Progenitor cell of endocrine pancreas (in vitro differentiated cells): Measurements from ENCODE around the gene WWC2. TPM values are rescaled to one million over a fixed set of nuclear protein-coding genes. Genes with fewer than 3 reads are reported as not detected.

Experiments used
- DNase-seq: peaks from one replicate; pipeline ENCODE4 v3.0.0; 2021; ENCODE audit warnings: low spot score; ENCODE audit not compliant: unreplicated experiment
- H3K27ac Mint-ChIP-seq: 2 replicates; pipeline ENCODE4 v1.8.0; 2021; ENCODE audit warnings: mild to moderate bottlenecking, moderate library complexity, mixed read lengths
- H3K27me3 Mint-ChIP-seq: 2 replicates; pipeline ENCODE4 v1.8.0; 2021; ENCODE audit warnings: mixed read lengths
- H3K36me3 Mint-ChIP-seq: 2 replicates; pipeline ENCODE4 v1.8.0; 2022; ENCODE audit warnings: mixed read lengths; ENCODE audit not compliant: insufficient read depth
- H3K4me1 Mint-ChIP-seq: 2 replicates; pipeline ENCODE4 v1.8.0; 2021; ENCODE audit warnings: low read depth, mixed read lengths
- H3K4me3 Mint-ChIP-seq: 2 replicates; pipeline ENCODE4 v1.8.0; 2021; ENCODE audit warnings: low read depth, mild to moderate bottlenecking, moderate library complexity, mixed read lengths
- H3K9me3 Mint-ChIP-seq: 2 replicates; pipeline ENCODE4 v1.8.0; 2021; ENCODE audit warnings: low read depth, mixed read lengths
- total RNA-seq: library from RNA; stranded (reverse); gene quantifications from 2 replicates; pipeline ENCODE4 v1.2.1, GENCODE V29; 2021
- TF ChIP-seq, protein P1 (sequence below): fragments of 200-600 bp; sonication (generic); IDR thresholded peaks from one replicate; pipeline ENCODE4 v1.5.0; 2021; ENCODE audit warnings: antibody characterized with exemption, mild to moderate bottlenecking; ENCODE audit not compliant: unreplicated experiment

Gene WWC2
- total RNA-seq, 1 donor from 2014 or later = 57.0 TPM

DNA sequence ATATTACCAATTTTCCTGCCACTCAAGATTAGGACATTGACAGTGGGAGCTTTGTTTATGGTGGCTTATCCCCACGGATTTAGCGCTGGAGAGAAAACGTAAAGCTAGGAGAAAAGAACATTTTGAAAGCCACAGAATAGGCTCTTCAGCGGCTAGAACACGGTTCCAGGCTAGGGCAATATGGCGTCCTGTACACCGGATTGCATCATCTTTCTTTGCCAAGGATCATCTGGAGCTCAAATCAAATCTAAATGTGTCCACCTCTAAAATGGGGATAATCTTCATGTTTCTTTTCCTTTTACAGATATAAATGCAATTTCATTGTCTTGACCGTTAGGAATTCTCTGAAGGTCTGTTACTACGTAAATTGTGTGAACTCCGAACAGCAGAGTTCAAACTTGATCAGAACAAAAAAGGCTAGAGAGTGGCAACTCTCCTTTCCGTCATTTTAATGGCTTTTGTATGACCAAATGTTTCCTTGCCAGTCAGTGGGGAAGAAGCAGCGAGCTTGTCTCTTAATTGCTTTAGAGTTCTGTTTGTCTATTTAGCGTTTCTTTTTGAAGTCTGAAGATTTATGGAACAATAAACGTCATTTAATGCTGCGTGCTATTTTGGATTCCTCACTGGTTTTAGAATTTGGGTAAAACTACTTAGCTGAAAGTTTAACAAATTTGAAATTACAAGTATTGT is 2.6 kb upstream of the WWC2 start:
- H3K27ac Mint-ChIP-seq = peak overlapping the region; percentile 41
- no peak for DNase-seq
- no peaks in the 10 kb centered on the region for H3K36me3 Mint-ChIP-seq
- H3K27me3 Mint-ChIP-seq = peaks cover 22% of the 10 kb centered on the region
- H3K4me3 Mint-ChIP-seq = peak overlapping the region; percentile 72
- peaks cover 24% of the 10 kb centered on the region for H3K4me1 Mint-ChIP-seq
- no peaks in the 10 kb centered on the region for H3K9me3 Mint-ChIP-seq
- TF ChIP-seq, protein P1, sequence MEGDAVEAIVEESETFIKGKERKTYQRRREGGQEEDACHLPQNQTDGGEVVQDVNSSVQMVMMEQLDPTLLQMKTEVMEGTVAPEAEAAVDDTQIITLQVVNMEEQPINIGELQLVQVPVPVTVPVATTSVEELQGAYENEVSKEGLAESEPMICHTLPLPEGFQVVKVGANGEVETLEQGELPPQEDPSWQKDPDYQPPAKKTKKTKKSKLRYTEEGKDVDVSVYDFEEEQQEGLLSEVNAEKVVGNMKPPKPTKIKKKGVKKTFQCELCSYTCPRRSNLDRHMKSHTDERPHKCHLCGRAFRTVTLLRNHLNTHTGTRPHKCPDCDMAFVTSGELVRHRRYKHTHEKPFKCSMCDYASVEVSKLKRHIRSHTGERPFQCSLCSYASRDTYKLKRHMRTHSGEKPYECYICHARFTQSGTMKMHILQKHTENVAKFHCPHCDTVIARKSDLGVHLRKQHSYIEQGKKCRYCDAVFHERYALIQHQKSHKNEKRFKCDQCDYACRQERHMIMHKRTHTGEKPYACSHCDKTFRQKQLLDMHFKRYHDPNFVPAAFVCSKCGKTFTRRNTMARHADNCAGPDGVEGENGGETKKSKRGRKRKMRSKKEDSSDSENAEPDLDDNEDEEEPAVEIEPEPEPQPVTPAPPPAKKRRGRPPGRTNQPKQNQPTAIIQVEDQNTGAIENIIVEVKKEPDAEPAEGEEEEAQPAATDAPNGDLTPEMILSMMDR = no peak

DNA sequence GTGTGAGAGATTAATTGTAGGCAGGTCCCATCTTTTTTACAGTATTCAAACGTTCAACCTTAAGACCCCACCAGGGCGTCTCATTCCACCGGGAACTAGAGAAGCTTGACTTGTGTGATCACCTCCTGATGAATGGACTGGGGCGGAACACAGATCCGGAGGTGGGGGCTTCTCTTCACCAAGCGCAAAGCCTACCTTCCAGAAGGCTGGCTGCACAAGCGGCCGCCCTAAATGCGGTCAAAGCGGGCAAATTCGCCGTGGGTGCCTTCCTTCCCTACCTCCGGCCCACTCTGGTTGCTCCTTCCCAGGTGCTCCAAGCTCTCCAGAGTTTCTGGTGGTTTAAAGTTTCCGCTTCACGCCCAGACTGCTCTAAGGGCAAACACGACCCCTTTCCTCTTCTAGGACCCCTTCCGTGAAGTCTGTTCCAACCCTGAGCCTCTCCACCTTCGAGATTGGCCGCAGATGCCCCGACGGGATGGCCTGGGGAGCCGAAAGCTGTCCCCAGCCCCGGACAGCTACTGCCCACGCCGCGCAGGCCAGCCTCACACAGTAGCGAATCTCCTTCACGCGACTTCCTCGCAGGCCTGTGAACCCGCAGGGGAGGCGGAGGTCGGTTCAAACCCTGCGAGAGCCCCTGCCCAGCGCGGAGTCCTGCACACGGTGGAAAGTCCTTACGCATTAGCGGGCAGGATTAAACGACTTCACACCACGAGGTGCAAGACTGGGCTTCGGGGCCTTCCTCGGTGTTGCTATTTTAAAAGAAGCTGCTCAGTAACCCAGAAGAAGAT is 1.6 kb upstream of the WWC2 start:
- Mint-ChIP-seq H3K4me3 (peak overlapping the region; percentile 72), H3K27me3 (peaks cover 22% of the 10 kb centered on the region), H3K4me1 (peaks cover 34% of the 10 kb centered on the region), H3K9me3 (no peaks in the 10 kb centered on the region), H3K36me3 (no peaks in the 10 kb centered on the region), H3K27ac (peak overlapping the region; percentile 93)
- TF ChIP-seq, protein P1 = no peak
- DNase-seq = no peak

GRCh38 chr4:183098019-183098722 is 886 bp upstream of the WWC2 start:
- H3K4me1 Mint-ChIP-seq = peaks cover 35% of the 10 kb centered on the region
- peaks cover 2% of the 10 kb centered on the region for H3K36me3 Mint-ChIP-seq
- H3K27ac Mint-ChIP-seq = peak overlapping the region; percentile 94
- peaks cover 22% of the 10 kb centered on the region for H3K27me3 Mint-ChIP-seq
- H3K4me3 Mint-ChIP-seq = peak overlapping the region; percentile 76
- DNase-seq = peak; percentile 40
- no peaks in the 10 kb centered on the region for H3K9me3 Mint-ChIP-seq
- TF ChIP-seq, protein P1 = no peak

DNA sequence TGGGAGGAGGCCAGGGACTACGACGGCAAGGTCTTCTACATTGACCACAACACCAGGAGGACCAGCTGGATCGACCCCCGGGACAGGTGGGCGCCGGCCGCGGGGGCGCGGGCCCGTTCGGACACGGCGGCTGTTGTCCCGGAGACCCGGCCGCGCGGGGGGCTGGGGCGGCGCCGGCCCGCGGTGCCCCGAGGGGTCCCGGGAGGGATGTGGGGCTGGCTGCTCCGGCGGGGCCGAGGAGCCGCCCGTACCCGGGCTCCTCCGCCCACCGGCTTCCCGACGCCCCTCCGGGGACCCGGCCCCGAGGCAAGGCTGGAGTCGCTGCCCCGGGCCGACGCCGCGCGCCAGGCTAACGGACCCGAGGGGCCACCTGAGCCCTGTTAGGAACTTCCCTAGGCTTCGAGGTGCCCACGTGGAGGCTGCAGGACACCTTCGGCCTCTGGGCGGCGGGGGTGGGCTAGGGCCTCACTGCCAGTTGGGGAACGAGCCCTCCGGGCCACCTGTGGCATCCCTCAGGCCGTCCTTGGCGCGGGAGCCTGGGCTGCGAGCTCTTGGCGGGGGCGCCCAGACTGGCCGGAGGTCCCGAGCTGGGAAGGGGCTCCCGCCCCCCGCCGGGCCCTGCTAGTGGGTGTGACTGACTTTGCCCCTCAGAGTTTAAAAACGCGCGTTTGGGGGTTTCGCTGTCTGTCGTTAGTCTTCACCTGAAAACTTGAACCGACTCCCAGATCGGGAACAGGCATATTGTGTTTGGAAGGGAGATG is 660 bp downstream of the WWC2 start:
- Mint-ChIP-seq H3K4me3 (peak overlapping the region; percentile 72), H3K9me3 (no peaks in the 10 kb centered on the region), H3K27ac (peak overlapping the region; percentile 79), H3K27me3 (peaks cover 20% of the 10 kb centered on the region), H3K4me1 (peaks cover 33% of the 10 kb centered on the region), H3K36me3 (peaks cover 2% of the 10 kb centered on the region)
- TF ChIP-seq, protein P1 = peak; percentile 40
- peak; percentile 68 for DNase-seq

- H3K36me3 Mint-ChIP-seq = peaks cover 2% of the 10 kb centered on the region
- peak overlapping the region; percentile 72 for H3K4me3 Mint-ChIP-seq
- peaks cover 17% of the 10 kb centered on the region for H3K27me3 Mint-ChIP-seq
- H3K9me3 Mint-ChIP-seq = no peaks in the 10 kb centered on the region
- H3K4me1 Mint-ChIP-seq = peaks cover 28% of the 10 kb centered on the region
- TF ChIP-seq, protein P1 = no peak
- H3K27ac Mint-ChIP-seq = peak overlapping the region; percentile 79
- no peak for DNase-seq
These were observed 1.2 kb downstream of the WWC2 start for GRCh38 chr4:183100298-183100599.
